Esophagus (tissue), 2 donors: Measurements from ENCODE around the gene LGMN. TPM values are rescaled to one million over a fixed set of nuclear protein-coding genes. Genes with fewer than 3 reads are reported as not detected.

ENCODE experiments used
- H3K27ac ChIP-seq, 2 donors: one replicate each; pipeline ENCODE4 v1.5.1; 2013; ENCODE audit warnings: low read depth in 2 of 2, mild to moderate bottlenecking in 2 of 2, inconsistent platforms in 1 of 2, low read length in 1 of 2, moderate library complexity in 1 of 2
- H3K27me3 ChIP-seq, 2 donors: one replicate each; pipeline ENCODE4 v1.6.1; 2013; ENCODE audit warnings: low read length in 2 of 2, control low read depth in 1 of 2, mild to moderate bottlenecking in 1 of 2; ENCODE audit not compliant: insufficient read depth in 2 of 2, control insufficient read depth in 1 of 2
- H3K36me3 ChIP-seq, 2 donors: one replicate each; pipeline ENCODE4 v1.6.1; 2013; ENCODE audit warnings: low read length in 1 of 2; ENCODE audit not compliant: control insufficient read depth in 2 of 2, insufficient read depth in 2 of 2
- H3K4me1 ChIP-seq, 2 donors: one replicate each; pipeline ENCODE4 v1.6.1; 2013; ENCODE audit warnings: low read length in 1 of 2; ENCODE audit not compliant: control insufficient read depth in 2 of 2, insufficient read depth in 2 of 2
- H3K4me3 ChIP-seq, 2 donors: one replicate each; pipeline ENCODE4 v1.5.1; 2013; ENCODE audit warnings: low read length in 2 of 2, mild to moderate bottlenecking in 2 of 2, low read depth in 1 of 2, moderate library complexity in 1 of 2
- H3K9me3 ChIP-seq, 2 donors: one replicate each; pipeline ENCODE4 v1.6.1; 2013; ENCODE audit warnings: mild to moderate bottlenecking in 2 of 2, low read depth in 1 of 2, low read length in 1 of 2, moderate library complexity in 1 of 2; ENCODE audit not compliant: control insufficient read depth in 2 of 2, insufficient read depth in 1 of 2
- WGBS, 2 donors: extraction: QIAGEN DNeasy Blood & Tissue Kit; methylation state at CpG; one replicate each; pipeline ENCODE4 v1.1.7; 2013; 5-methylcytosine and 5-hydroxymethylcytosine counted together
- polyA plus RNA-seq, 2 donors: library from polyadenylated mRNA; stranded (reverse); fragments of 200-250 nt; gene quantifications; one replicate each; pipeline ENCODE4 v1.2.3, GENCODE V29; 2013
- donor health status: healthy with polysubstance abuse.
- donor health status: Bipolar disorder and iron deficiency.

Gene LGMN
- polyA plus RNA-seq, 2 donors, result 39.0 to 49.9 TPM

DNA sequence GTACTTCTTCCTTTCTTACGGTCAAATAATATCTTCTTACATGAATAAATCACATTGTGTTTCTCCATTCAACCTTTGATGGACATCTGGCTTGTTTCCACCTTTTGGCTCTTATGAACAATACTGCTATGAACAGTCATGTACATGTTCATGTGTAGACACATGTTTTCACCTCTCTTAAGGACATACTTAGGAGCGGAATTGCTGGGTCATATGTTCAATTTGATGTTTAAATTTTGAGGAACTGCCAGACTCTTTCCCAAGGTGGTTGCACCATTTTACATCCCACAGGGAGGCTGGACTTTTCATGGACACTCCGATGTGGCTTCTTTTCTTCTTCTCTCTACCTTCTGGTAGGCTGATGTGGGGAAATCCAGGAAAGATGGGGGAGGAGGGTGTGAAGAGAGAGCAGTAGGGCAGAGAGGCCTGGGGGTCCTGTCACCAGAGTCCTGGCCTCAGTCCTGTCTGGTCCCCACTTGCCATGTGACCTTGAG, 16.8 kb downstream of the LGMN start:
- peak overlapping the region in 1 of 2 donors; percentile 36 for H3K27ac ChIP-seq
- H3K27me3 ChIP-seq, result no peaks in the 10 kb centered on the region
- H3K36me3 ChIP-seq, result peaks cover 0 to 11% of the 10 kb centered on the region in 2 donors
- H3K4me3 ChIP-seq, result no peak overlapping the region
- 95% methylated on average over 3 of the region's 3 CpGs for WGBS, 2 donors
- peaks cover 4 to 7% of the 10 kb centered on the region in 2 donors for H3K4me1 ChIP-seq
- H3K9me3 ChIP-seq, result no peaks in the 10 kb centered on the region

DNA sequence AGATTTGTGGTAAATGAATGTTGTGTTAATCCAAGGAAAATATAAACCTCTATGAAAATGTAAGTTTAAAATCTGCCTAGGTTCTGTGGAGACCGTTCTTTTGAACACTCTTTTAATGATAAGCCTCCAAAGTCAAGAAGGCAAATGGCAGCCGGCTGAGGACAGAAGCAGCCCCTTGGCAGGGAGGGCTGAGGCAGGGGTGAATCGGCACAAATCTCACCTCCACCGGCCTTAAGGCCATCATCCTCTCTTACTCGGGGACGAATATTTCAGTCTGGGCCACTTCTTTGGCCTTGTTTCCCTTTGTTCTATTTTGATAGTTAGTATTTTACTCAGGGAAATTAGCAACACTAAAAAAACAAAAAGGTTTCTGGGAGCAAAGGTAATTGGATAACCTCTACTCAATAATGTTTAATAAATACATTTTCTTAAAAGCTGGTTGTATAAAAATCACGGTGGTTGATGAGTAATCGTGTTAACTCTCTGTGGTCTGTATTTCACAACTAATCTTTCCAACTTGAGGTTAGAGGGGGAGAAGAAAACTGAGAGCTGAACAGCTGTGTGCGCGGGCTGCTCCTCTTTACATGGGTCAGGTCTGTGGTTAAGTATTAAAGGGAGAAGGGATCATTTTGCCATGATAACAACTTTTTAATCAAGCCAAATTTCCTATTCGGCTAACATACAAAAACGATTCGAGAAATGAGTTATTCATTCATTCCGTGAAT, 18.6 kb downstream of the LGMN start:
- no peak overlapping the region for H3K4me3 ChIP-seq
- no peaks in the 10 kb centered on the region for H3K9me3 ChIP-seq
- H3K4me1 ChIP-seq, result peaks cover 4 to 7% of the 10 kb centered on the region in 2 donors
- peaks cover 0 to 9% of the 10 kb centered on the region in 2 donors for H3K36me3 ChIP-seq
- H3K27ac ChIP-seq, result no peak overlapping the region
- no peaks in the 10 kb centered on the region for H3K27me3 ChIP-seq
- 67 to 71% methylated on average over 14 of the region's 14 CpGs for WGBS, 2 donors

DNA sequence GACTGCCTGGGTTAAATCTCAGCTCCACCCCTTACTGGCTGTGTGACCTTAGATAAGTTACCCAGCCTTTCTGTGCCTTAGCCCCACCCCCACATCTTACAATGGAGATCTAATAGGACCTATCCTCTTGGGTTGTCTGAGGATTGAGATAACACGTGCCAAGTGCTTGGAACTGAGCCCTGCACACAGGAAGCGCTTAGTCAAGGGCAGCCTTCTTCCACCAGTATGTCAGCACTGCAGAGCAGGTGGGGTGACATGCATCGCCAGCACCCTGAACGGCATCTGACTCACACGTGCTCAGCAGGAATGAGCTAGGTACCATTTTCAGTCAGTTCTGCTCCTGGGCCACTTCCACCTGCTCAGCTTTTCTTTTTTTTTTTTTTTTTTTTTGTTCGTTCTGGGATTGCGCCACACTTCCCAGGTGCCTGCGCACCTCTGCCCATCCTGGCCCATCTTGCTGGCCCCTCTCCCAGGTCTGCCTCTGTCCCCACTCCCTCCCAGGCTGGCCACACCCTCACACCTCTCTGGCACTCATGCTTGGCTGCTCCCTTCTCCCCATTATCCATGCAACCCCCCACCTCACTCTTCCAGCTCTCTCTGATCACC, 19.6 kb downstream of the LGMN start:
- Histone ChIP-seq H3K4me1 (peaks cover 4% of the 10 kb centered on the region in 2 donors), H3K9me3 (no peaks in the 10 kb centered on the region), H3K27me3 (no peaks in the 10 kb centered on the region), H3K36me3 (peaks cover 0 to 9% of the 10 kb centered on the region in 2 donors), H3K27ac (peak overlapping the region in 1 of 2 donors; percentile 80), H3K4me3 (no peak overlapping the region)
- 51% methylated on average over 8 of the region's 8 CpGs for WGBS, 2 donors

DNA sequence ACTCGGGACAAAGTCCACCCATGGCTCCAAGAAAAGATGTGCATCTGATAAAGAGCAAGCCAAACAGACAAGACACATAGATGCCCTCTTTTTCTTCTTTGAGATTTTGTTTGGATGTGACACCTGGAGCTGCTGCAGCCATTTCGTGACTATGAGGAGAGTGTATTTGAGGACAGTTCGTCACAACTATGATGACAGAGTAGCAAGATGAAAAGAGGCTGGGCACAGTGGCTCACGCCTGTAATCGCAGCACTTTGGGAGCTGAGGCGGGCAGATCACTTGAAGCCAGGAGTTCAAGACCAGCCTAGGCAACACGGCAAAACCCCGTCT, 21.5 kb downstream of the LGMN start:
- Histone ChIP-seq H3K27ac (peak overlapping the region; percentile 36 to 85), H3K4me1 (peaks cover 4% of the 10 kb centered on the region in 2 donors), H3K4me3 (no peak overlapping the region), H3K36me3 (peaks cover 0 to 4% of the 10 kb centered on the region in 2 donors), H3K9me3 (no peaks in the 10 kb centered on the region), H3K27me3 (no peaks in the 10 kb centered on the region)
- WGBS, 2 donors, result 94% methylated on average over 8 of the region's 8 CpGs

DNA sequence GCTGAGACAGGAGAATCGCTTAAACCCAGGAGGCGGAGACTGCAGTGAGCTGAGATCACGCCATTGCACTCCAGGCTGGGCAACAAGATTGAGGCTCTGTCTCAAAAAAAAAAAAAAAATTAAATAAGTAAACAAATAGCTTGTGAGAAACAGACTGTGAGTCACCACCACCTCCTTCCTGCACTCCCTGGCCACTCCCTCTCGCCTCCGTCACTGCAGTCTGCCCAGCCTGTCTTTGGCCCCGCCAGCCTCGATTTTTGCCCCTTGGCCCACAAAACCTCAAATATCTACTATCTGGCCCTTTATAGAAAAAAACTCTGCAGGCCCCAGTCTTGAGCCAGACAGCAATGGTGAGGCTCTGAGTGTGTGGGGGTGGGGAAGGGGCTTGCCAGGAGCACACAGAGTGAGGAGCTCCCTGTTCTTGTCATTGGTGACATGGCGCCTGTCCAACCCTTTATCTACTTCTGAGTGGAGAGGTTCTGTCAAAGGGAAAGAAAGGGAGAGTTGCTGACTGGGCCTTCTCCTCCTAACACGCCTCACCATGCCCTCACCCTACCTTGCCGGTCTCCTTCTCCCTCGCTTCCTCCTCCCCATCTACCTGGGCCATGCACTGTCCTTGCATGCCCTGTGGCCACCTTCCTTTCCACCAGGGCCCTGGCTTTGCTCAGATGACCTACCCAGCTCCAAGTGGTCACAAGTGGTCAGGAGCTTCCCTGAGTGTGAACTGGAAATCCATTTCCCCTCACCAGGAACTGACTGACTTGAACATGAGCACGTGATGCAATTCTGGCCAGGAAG, 22.1 kb downstream of the LGMN start:
- peaks cover 0 to 2% of the 10 kb centered on the region in 2 donors for H3K36me3 ChIP-seq

GRCh38 chr14:92724516-92725340, 23.7 kb downstream of the LGMN start:
- no peaks in the 10 kb centered on the region for H3K9me3 ChIP-seq
- no peak overlapping the region for H3K4me3 ChIP-seq
- 83 to 91% methylated on average over 14 of the region's 14 CpGs for WGBS, 2 donors
- peaks cover 4 to 9% of the 10 kb centered on the region in 2 donors for H3K4me1 ChIP-seq
- H3K27me3 ChIP-seq, result no peaks in the 10 kb centered on the region
- peak overlapping the region in 1 of 2 donors; percentile 24 for H3K27ac ChIP-seq
- H3K36me3 ChIP-seq, result peaks cover 0 to 2% of the 10 kb centered on the region in 2 donors

More for the DNA sequence above, 22.1 kb downstream of the LGMN start:
- H3K4me1 ChIP-seq, result peaks cover 4% of the 10 kb centered on the region in 2 donors
- H3K4me3 ChIP-seq, result no peak overlapping the region
- H3K9me3 ChIP-seq, result no peaks in the 10 kb centered on the region
- H3K27me3 ChIP-seq, result no peaks in the 10 kb centered on the region
- WGBS, 2 donors, result 70 to 72% methylated on average over 12 of the region's 12 CpGs
- H3K27ac ChIP-seq, result peak overlapping the region; percentile 36 to 85

DNA sequence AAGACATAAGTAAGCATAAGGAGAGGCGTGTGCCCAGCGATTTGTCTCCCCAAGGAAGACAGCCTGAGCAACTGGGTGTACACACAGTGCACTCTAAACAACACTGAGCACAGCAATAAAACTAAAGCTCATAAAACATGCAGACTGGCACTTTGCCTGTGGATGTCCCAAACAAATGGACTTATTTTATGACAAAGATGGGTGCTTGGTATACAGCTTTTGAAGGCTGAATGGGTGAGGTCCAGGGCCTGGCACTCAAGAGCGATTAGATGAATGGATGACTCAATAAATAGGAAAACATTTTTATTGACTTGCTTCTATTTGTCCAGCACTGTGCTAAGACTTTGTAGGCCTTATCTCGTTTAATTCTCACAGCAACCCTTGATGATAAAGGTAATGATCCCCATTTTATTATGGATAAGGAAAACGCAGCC, 28.5 kb downstream of the LGMN start:
- Histone ChIP-seq H3K4me3 (no peak overlapping the region), H3K27me3 (no peaks in the 10 kb centered on the region), H3K27ac (peak overlapping the region; percentile 34 to 45), H3K9me3 (no peaks in the 10 kb centered on the region), H3K36me3 (peaks cover 0 to 3% of the 10 kb centered on the region in 2 donors), H3K4me1 (peaks cover 0 to 4% of the 10 kb centered on the region in 2 donors)
- WGBS, 2 donors, result 52 to 56% methylated on average over 5 of the region's 5 CpGs

DNA sequence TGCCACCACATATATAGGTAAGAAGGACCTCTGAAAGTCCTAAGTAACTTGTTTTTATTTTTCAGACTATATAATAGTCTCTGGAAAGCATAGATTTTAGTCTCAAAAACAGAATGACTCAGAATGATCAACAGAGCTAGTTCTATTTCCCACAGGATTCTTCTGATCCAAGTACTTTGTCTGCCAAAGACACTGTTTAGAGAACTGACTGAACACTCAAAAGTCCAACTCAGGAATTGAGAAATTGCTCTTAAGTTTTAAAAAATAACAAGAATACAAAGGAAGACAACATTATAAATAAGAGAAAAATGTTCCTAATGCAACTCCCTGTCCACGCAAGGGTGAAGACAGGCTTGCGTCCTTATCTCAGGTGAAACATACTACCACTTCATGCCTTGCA, 29.0 kb downstream of the LGMN start:
- Histone ChIP-seq H3K9me3 (no peaks in the 10 kb centered on the region), H3K27me3 (no peaks in the 10 kb centered on the region), H3K4me3 (no peak overlapping the region), H3K27ac (peak overlapping the region in 1 of 2 donors; percentile 3), H3K36me3 (peaks cover 0 to 3% of the 10 kb centered on the region in 2 donors), H3K4me1 (peaks cover 0 to 4% of the 10 kb centered on the region in 2 donors)
- WGBS, 2 donors, result 66 to 77% methylated on average over 2 of the region's 2 CpGs

DNA sequence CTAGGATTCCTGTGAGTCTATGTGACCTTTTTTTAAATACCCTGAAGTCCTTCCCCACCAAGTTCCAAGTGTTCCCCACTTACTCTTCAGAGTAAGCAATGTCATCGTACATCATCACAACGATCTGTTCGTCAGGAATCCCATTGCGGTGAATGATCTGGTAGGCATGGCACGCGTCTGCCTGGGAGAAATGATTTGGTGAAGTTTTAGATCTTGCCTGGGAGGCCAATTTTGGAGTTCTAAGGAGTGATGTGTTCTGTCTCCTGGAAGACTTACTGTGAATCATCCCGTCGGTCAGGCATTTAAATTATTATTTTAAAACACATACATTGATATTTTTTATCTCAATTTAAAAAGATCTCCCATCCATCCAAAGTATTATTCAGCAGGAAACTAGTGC, 29.8 kb downstream of the LGMN start:
- 86 to 93% methylated on average over 8 of the region's 8 CpGs for WGBS, 2 donors
- H3K36me3 ChIP-seq, result peaks cover 0 to 3% of the 10 kb centered on the region in 2 donors
- H3K9me3 ChIP-seq, result no peaks in the 10 kb centered on the region
- no peak overlapping the region for H3K4me3 ChIP-seq
- H3K27ac ChIP-seq, result no peak overlapping the region
- peaks cover 0 to 4% of the 10 kb centered on the region in 2 donors for H3K4me1 ChIP-seq
- no peaks in the 10 kb centered on the region for H3K27me3 ChIP-seq
